K562 (cell line): ENCODE measurements around the gene KLHL28. TPM values are rescaled to one million over a fixed set of nuclear protein-coding genes. Genes with fewer than 3 reads are reported as not detected.

Source experiments
- ATAC-seq: fragments of 200-7000 bp; cut with Tn5 transposase; 3 replicates; pipeline ENCODE4 v1.9.1; 2020; ENCODE audit warnings: moderate library complexity
- BruUV-seq: library from RNA; stranded (reverse); fragments of 400-500 nt; replicated peaks from 2 replicates; lab custom pipeline; 2021; lab: Mats Ljungman, UMichigan
- CTCF ChIA-PET: fragments of 300-600 bp; formaldehyde crosslinking; extraction: SDS; loops from one replicate; lab custom pipeline; 2021; ENCODE audit warnings: low intra/inter-chr PET ratio; lab: Yijun Ruan, JAX
- POLR2A ChIA-PET: fragments of 300-600, 350-650 bp; sonication (Branson Sonifier 250); formaldehyde crosslinking; extraction: SDS; loops from one replicate; lab custom pipeline; 2021; ENCODE audit warnings: antibody characterized with exemption, inconsistent platforms; lab: Yijun Ruan, JAX
- DNase-seq, 4 experiments: peaks; one replicate each; pipeline versions ENCODE4 v3.0.0 to v3.0.0-alpha.2; 2011 to 2018; ENCODE audit warnings: low spot score in 3 of 4, mixed read lengths in 3 of 4; ENCODE audit errors: extremely low read depth in 1 of 4
- FAIRE-seq: peaks from 2 replicates; lab custom pipeline; 2011; peaks lifted over from hg19 to GRCh38; lab: Jason Lieb, UNC
- H2AFZ ChIP-seq: 2 replicates; pipeline ENCODE4 v1.6.0; 2011; ENCODE audit warnings: low read depth, low read length, control low read depth, inconsistent platforms
- H3K27ac ChIP-seq: fragments of 200-600 bp; 3 replicates; pipeline ENCODE4 v1.8.0; 2011; ENCODE audit warnings: low read depth, mild to moderate bottlenecking, control low read depth, inconsistent platforms, low read length, moderate library complexity, mixed read lengths; ENCODE audit errors: extremely low read depth
- H3K27me3 ChIP-seq, 2 experiments: fragments of 300-600 bp in 1 of 2; 2 replicates in 1 of 2; 3 replicates in 1 of 2; pipeline versions ENCODE4 v1.6.0 to v1.8.0; 2011; ENCODE audit warnings: inconsistent platforms in 2 of 2, low read length in 2 of 2, mild to moderate bottlenecking in 1 of 2, mixed read lengths in 1 of 2, moderate library complexity in 1 of 2; ENCODE audit not compliant: control insufficient read depth in 2 of 2, insufficient read depth in 2 of 2
- H3K36me3 ChIP-seq: fragments of 300-600 bp; 3 replicates; pipeline ENCODE4 v1.8.0; 2011; ENCODE audit warnings: mild to moderate bottlenecking, low read length, inconsistent platforms; ENCODE audit not compliant: control insufficient read depth, insufficient read depth
- H3K4me1 ChIP-seq, 2 experiments: fragments of 200-600 bp in 1 of 2; replicated peaks in 1 of 2; 2 replicates in 1 of 2; 3 replicates in 1 of 2; pipeline versions ENCODE4 v1.5.1 to v1.8.0; 2011; ENCODE audit warnings: inconsistent platforms in 2 of 2, low read length in 2 of 2, mild to moderate bottlenecking in 1 of 2, mixed read lengths in 1 of 2, moderate library complexity in 1 of 2; ENCODE audit not compliant: control insufficient read depth in 2 of 2, insufficient read depth in 2 of 2
- H3K4me2 ChIP-seq: 2 replicates; pipeline ENCODE4 v1.6.1; 2011; ENCODE audit warnings: low read length, control low read depth, inconsistent platforms, mixed read lengths; ENCODE audit not compliant: insufficient read depth
- H3K4me3 ChIP-seq: fragments of 200-600 bp; sonication (generic), shearing (Covaris generic); 2 replicates; pipeline ENCODE4 v1.5.1; 2016; ENCODE audit warnings: control low read depth, inconsistent platforms
- H3K79me2 ChIP-seq: fragments of 200-600 bp; 3 replicates; pipeline ENCODE4 v1.8.0; 2011; ENCODE audit warnings: low read length, inconsistent platforms; ENCODE audit not compliant: control insufficient read depth, insufficient read depth
- H3K9ac ChIP-seq, 2 experiments: 2 replicates each; pipeline versions ENCODE4 v1.6.0 to v1.6.1; 2011; ENCODE audit warnings: low read depth in 2 of 2, low read length in 2 of 2, control low read depth in 1 of 2, inconsistent platforms in 1 of 2, mild to moderate bottlenecking in 1 of 2, mixed read lengths in 1 of 2; ENCODE audit not compliant: insufficient read depth in 1 of 2
- H3K9me1 ChIP-seq: one replicate; pipeline ENCODE4 v1.6.0; 2011; ENCODE audit warnings: inconsistent platforms, mild to moderate bottlenecking, low read length, moderate library complexity; ENCODE audit not compliant: control insufficient read depth, insufficient read depth
- H3K9me3 ChIP-seq: replicated peaks from 2 replicates; pipeline ENCODE4 v1.5.1; 2011; ENCODE audit warnings: low read depth, low read length, inconsistent platforms; ENCODE audit not compliant: control insufficient read depth, insufficient read depth
- H4K20me1 ChIP-seq: replicated peaks from 2 replicates; pipeline ENCODE4 v1.6.1; 2011; ENCODE audit warnings: low read length, inconsistent platforms, mixed read lengths; ENCODE audit not compliant: control insufficient read depth, insufficient read depth
- ZNF175 ChIP-seq: fragments of 200-800 bp; sonication (Bioruptor generic); IDR thresholded peaks from 2 replicates; pipeline ENCODE4 v1.6.1; 2016; ENCODE audit warnings: low read depth, mild to moderate bottlenecking, missing genetic modification characterization, missing compliant biosample characterization
- WGBS: fragments of 100-300 bp; shearing (Covaris generic); methylation state at CpG from one replicate; pipeline ENCODE4 v1.1.6; 2016; ENCODE audit warnings: low coverage, mixed read lengths; ENCODE audit not compliant: insufficient coverage; ENCODE audit errors: missing lambda C conversion rate; 5-methylcytosine and 5-hydroxymethylcytosine counted together
- in situ Hi-C: fragments of 300-500 bp; cut with MboI; formaldehyde crosslinking; loops from 4 replicates; pipeline ENCODE4 v1.15.0; 2018; ENCODE audit warnings: inconsistent platforms, mixed read lengths
- intact Hi-C: fragments of 100-400 bp; cut with micrococcal nuclease; formaldehyde crosslinking; loops from 2 replicates; pipeline ENCODE4 v1.14.2; 2022
- polyA plus RNA-seq, 8 experiments: library from polyadenylated mRNA; depleted of rRNA in 4 of 8; stranded (reverse) in 5 of 8; unstranded in 3 of 8; fragments of >200 nt; fragmentation: Nextera tagmentation in 2 of 8; fragmentation: Illumina TruSeq in 1 of 8; extraction: Ambion mirVana in 2 of 8; extraction: Trizol in 1 of 8; gene quantifications; 2 replicates each; pipeline versions ENCODE4 v1.2.1 to v1.2.3, GENCODE V29; 2011 to 2014; ENCODE audit warnings: inconsistent platforms in 1 of 8, missing spikeins in 1 of 8
- total RNA-seq, 7 experiments: library from RNA; depleted of rRNA in 6 of 7; stranded (reverse); fragments of >200 nt in 6 of 7; fragmentation: Illumina TruSeq in 2 of 7; extraction: Trizol in 2 of 7; gene quantifications; 2 replicates each; pipeline versions ENCODE4 v1.2.1 to v1.2.3, GENCODE V29; 2011 to 2021; ENCODE audit warnings: low replicate concordance in 1 of 7
- TF ChIP-seq, protein P1 (sequence below), 2 experiments: fragments of 450-650 bp; formaldehyde crosslinking in 1 of 2; IDR thresholded peaks; 2 replicates each; pipeline versions ENCODE4 v1.4.0 to v1.6.1; 2014 to 2020; ENCODE audit warnings: mild to moderate bottlenecking in 2 of 2, borderline replicate concordance in 1 of 2, low read depth in 1 of 2

KLHL28 gene
- total and polyA plus RNA-seq, 9 of the 15 experiments (the other 6 are each of a cell fraction or from before 2014, with no cell fraction given): 1.1 to 7.5 (median 4.7) TPM

DNA sequence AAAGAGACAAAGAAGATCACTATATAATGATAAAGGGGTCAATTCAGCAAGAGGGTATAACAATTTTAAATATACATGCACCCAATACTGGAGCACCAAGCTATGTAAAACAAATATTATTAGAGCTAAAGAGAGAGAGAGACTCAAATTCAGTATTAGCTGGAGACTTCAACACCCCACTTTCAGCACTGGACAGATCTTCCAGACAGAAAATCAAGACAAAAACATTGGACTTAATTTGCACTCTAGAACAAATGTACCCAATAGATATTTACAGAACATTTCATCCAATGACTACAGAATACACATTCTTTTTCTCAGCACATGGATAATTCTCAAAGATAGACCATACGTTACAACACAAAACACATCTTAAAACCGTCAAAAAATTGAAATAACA, 81.0 kb downstream of the KLHL28 start:
- Histone ChIP-seq H3K79me2 (no peaks in the 10 kb centered on the region), H3K27me3 (no peaks in the 10 kb centered on the region; a peak in 1 of 5 replicates), H3K27ac (no peak overlapping the region), H3K4me1 (no peaks in the 10 kb centered on the region), H3K9me3 (no peaks in the 10 kb centered on the region), H4K20me1 (no peaks in the 10 kb centered on the region), H3K4me3 (no peak overlapping the region), H3K9me1 (no peaks in the 10 kb centered on the region), H3K4me2 (no peak overlapping the region), H3K9ac (no peak overlapping the region), H2AFZ (no peak overlapping the region), H3K36me3 (no peaks in the 10 kb centered on the region)
- intact Hi-C loops: no loop called here
- 0% methylated on average over 2 of the region's 2 CpGs for WGBS
- no peak for TF ChIP-seq ZNF175 (CRISPR knock-in tag)
- TF ChIP-seq, protein P1, sequence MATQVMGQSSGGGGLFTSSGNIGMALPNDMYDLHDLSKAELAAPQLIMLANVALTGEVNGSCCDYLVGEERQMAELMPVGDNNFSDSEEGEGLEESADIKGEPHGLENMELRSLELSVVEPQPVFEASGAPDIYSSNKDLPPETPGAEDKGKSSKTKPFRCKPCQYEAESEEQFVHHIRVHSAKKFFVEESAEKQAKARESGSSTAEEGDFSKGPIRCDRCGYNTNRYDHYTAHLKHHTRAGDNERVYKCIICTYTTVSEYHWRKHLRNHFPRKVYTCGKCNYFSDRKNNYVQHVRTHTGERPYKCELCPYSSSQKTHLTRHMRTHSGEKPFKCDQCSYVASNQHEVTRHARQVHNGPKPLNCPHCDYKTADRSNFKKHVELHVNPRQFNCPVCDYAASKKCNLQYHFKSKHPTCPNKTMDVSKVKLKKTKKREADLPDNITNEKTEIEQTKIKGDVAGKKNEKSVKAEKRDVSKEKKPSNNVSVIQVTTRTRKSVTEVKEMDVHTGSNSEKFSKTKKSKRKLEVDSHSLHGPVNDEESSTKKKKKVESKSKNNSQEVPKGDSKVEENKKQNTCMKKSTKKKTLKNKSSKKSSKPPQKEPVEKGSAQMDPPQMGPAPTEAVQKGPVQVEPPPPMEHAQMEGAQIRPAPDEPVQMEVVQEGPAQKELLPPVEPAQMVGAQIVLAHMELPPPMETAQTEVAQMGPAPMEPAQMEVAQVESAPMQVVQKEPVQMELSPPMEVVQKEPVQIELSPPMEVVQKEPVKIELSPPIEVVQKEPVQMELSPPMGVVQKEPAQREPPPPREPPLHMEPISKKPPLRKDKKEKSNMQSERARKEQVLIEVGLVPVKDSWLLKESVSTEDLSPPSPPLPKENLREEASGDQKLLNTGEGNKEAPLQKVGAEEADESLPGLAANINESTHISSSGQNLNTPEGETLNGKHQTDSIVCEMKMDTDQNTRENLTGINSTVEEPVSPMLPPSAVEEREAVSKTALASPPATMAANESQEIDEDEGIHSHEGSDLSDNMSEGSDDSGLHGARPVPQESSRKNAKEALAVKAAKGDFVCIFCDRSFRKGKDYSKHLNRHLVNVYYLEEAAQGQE (IDR thresholded peaks at IDR 0.05; ENCODE audit: borderline replicate concordance): peak; percentile 67
- TF ChIP-seq, protein P1 (CRISPR knock-in tag; IDR thresholded peaks at IDR 0.05; ENCODE audit: low read depth): no peak
- in situ Hi-C loops: no loop called here
- DNase-seq (no peak), ATAC-seq (no peak), FAIRE-seq (no peak)
- POLR2A ChIA-PET: no interaction called here
- no TSS peak for BruUV-seq
- CTCF ChIA-PET: no interaction called here

Other genes starting within 250 kb of the KLHL28 start
- 2.3 and 2.4 TPM in 2 replicates for gene TOGARAM1, start 243 bp upstream of the KLHL28 start, total RNA-seq (2014; rRNA removed)
- gene TOGARAM1, start 243 bp upstream of the KLHL28 start, total RNA-seq (2014; rRNA removed; fragmentation: Illumina TruSeq; extraction: Trizol): 4.9 and 5.6 TPM in 2 replicates
- gene TOGARAM1, start 243 bp upstream of the KLHL28 start, total RNA-seq (2015; rRNA removed; fragmentation: Illumina TruSeq; extraction: Trizol): 6.4 and 7.0 TPM in 2 replicates
- 3.2 and 3.7 TPM in 2 replicates for gene TOGARAM1, start 243 bp upstream of the KLHL28 start, total RNA-seq (2021)
- gene TOGARAM1, start 243 bp upstream of the KLHL28 start, polyA plus RNA-seq (2011; rRNA removed): 5.6 and 5.8 TPM in 2 replicates
- gene TOGARAM1, start 243 bp upstream of the KLHL28 start, polyA plus RNA-seq (2014; fragmentation: Illumina TruSeq; extraction: Trizol): 2.6 and 3.8 TPM in 2 replicates
- gene TOGARAM1, start 243 bp upstream of the KLHL28 start, polyA plus RNA-seq (2014; fragmentation: Nextera tagmentation; extraction: Ambion mirVana): 1 to 10 TPM; 1.3 to 1.6 TPM
- gene TOGARAM1, start 243 bp upstream of the KLHL28 start, polyA plus RNA-seq (2014; rRNA removed): 1.7 and 3.4 TPM in 2 replicates
- gene PRPF39, start 122.2 kb upstream of the KLHL28 start, total RNA-seq (2014; rRNA removed): 16.8 and 20.7 TPM in 2 replicates
- gene PRPF39, start 122.2 kb upstream of the KLHL28 start, total RNA-seq (2014; rRNA removed; fragmentation: Illumina TruSeq; extraction: Trizol): 30.3 and 31.5 TPM in 2 replicates
- gene PRPF39, start 122.2 kb upstream of the KLHL28 start, total RNA-seq (2015; rRNA removed; fragmentation: Illumina TruSeq; extraction: Trizol): 31.7 and 34.4 TPM in 2 replicates
- 28.9 and 34.1 TPM in 2 replicates for gene PRPF39, start 122.2 kb upstream of the KLHL28 start, total RNA-seq (2021)
- gene PRPF39, start 122.2 kb upstream of the KLHL28 start, polyA plus RNA-seq (2011; rRNA removed): 50.4 and 57.6 TPM in 2 replicates
- gene PRPF39, start 122.2 kb upstream of the KLHL28 start, polyA plus RNA-seq (2014; fragmentation: Illumina TruSeq; extraction: Trizol): 20.9 and 24.8 TPM in 2 replicates
- 10 to 100 TPM; 13.3 to 21.2 TPM for gene PRPF39, start 122.2 kb upstream of the KLHL28 start, polyA plus RNA-seq (2014; fragmentation: Nextera tagmentation; extraction: Ambion mirVana)
- 23.7 and 27.9 TPM in 2 replicates for gene PRPF39, start 122.2 kb upstream of the KLHL28 start, polyA plus RNA-seq (2014; rRNA removed)
- 43.6 and 48.2 TPM in 2 replicates for gene FKBP3, start 172.5 kb upstream of the KLHL28 start, total RNA-seq (2014; rRNA removed)
- 44.5 and 55.6 TPM in 2 replicates for gene FKBP3, start 172.5 kb upstream of the KLHL28 start, total RNA-seq (2014; rRNA removed; fragmentation: Illumina TruSeq; extraction: Trizol)
- 48.2 and 54.2 TPM in 2 replicates for gene FKBP3, start 172.5 kb upstream of the KLHL28 start, total RNA-seq (2015; rRNA removed; fragmentation: Illumina TruSeq; extraction: Trizol)
- 53.1 and 56.5 TPM in 2 replicates for gene FKBP3, start 172.5 kb upstream of the KLHL28 start, total RNA-seq (2021)
- gene FKBP3, start 172.5 kb upstream of the KLHL28 start, polyA plus RNA-seq (2011; rRNA removed): 44.1 and 65.2 TPM in 2 replicates
- 85.5 and 88.0 TPM in 2 replicates for gene FKBP3, start 172.5 kb upstream of the KLHL28 start, polyA plus RNA-seq (2014; fragmentation: Illumina TruSeq; extraction: Trizol)
- 10 to 100 TPM; 84.3 to 88.6 TPM for gene FKBP3, start 172.5 kb upstream of the KLHL28 start, polyA plus RNA-seq (2014; fragmentation: Nextera tagmentation; extraction: Ambion mirVana)
- 107 and 112 TPM in 2 replicates for gene FKBP3, start 172.5 kb upstream of the KLHL28 start, polyA plus RNA-seq (2014; rRNA removed)
- gene FANCM, start 174.0 kb upstream of the KLHL28 start, total RNA-seq (2014; rRNA removed): 5.4 and 6.8 TPM in 2 replicates
- gene FANCM, start 174.0 kb upstream of the KLHL28 start, total RNA-seq (2014; rRNA removed; fragmentation: Illumina TruSeq; extraction: Trizol): 12.8 and 13.7 TPM in 2 replicates
- 10.5 and 11.7 TPM in 2 replicates for gene FANCM, start 174.0 kb upstream of the KLHL28 start, total RNA-seq (2015; rRNA removed; fragmentation: Illumina TruSeq; extraction: Trizol)
- gene FANCM, start 174.0 kb upstream of the KLHL28 start, total RNA-seq (2021): 10.7 and 14.4 TPM in 2 replicates
- gene FANCM, start 174.0 kb upstream of the KLHL28 start, polyA plus RNA-seq (2011; rRNA removed): 7.4 and 9.7 TPM in 2 replicates
- gene FANCM, start 174.0 kb upstream of the KLHL28 start, polyA plus RNA-seq (2014; fragmentation: Illumina TruSeq; extraction: Trizol): 5.1 and 6.2 TPM in 2 replicates
- gene FANCM, start 174.0 kb upstream of the KLHL28 start, polyA plus RNA-seq (2014; fragmentation: Nextera tagmentation; extraction: Ambion mirVana): 1 to 10 TPM; 6.1 TPM
- gene FANCM, start 174.0 kb upstream of the KLHL28 start, polyA plus RNA-seq (2014; rRNA removed): 4.0 and 5.1 TPM in 2 replicates